Smooth muscle cell (in vitro differentiated cells): ENCODE results near the gene LLCFC1. TPM values are rescaled to one million over a fixed set of nuclear protein-coding genes. Genes with fewer than 3 reads are reported as not detected.

Experiments used
- DNase-seq: peaks from one replicate; lab custom pipeline; 2025; ENCODE audit not compliant: unreplicated experiment; lab: John Stamatoyannopoulos, UW
- H2AFZ ChIP-seq: fragments of 200-600 bp; sonication (generic); 2 replicates; pipeline ENCODE4 v1.6.0; 2016; ENCODE audit warnings: antibody characterized with exemption, low read depth, mild to moderate bottlenecking
- H3F3A ChIP-seq: fragments of 200-600 bp; sonication (generic); 2 replicates; pipeline ENCODE4 v1.6.0; 2017; ENCODE audit warnings: antibody characterized with exemption, low read depth
- H3K27ac ChIP-seq: fragments of 200-600 bp; sonication (generic); 2 replicates; pipeline ENCODE4 v1.5.1; 2016; ENCODE audit warnings: low read depth, mild to moderate bottlenecking
- H3K27me3 ChIP-seq: fragments of 200-600 bp; sonication (generic); 2 replicates; pipeline ENCODE4 v1.6.1; 2016; ENCODE audit warnings: low read depth, mild to moderate bottlenecking
- H3K36me3 ChIP-seq: fragments of 200-600 bp; sonication (generic); 2 replicates; pipeline ENCODE4 v1.5.1; 2016; ENCODE audit warnings: low read depth
- H3K4me1 ChIP-seq: fragments of 200-600 bp; sonication (generic); 2 replicates; pipeline ENCODE4 v1.5.1; 2016; ENCODE audit warnings: low read depth
- H3K4me2 ChIP-seq: fragments of 200-600 bp; sonication (generic); 2 replicates; pipeline ENCODE4 v1.6.0; 2016; ENCODE audit warnings: mild to moderate bottlenecking
- H3K4me3 ChIP-seq: fragments of 200-600 bp; sonication (generic); 2 replicates; pipeline ENCODE4 v1.5.1; 2016; ENCODE audit warnings: mild to moderate bottlenecking
- H3K79me2 ChIP-seq: fragments of 200-600 bp; sonication (generic); 2 replicates; pipeline ENCODE4 v1.6.0; 2016; ENCODE audit warnings: low read depth, mild to moderate bottlenecking
- H3K9ac ChIP-seq: fragments of 200-600 bp; sonication (generic); 2 replicates; pipeline ENCODE4 v1.6.0; 2016; ENCODE audit warnings: low read depth
- H3K9me3 ChIP-seq: fragments of 200-600 bp; sonication (generic); replicated peaks from 2 replicates; pipeline ENCODE4 v1.5.1; 2016; ENCODE audit warnings: low read depth
- H4K20me1 ChIP-seq: fragments of 200-600 bp; sonication (generic); 2 replicates; pipeline ENCODE4 v1.6.0; 2016; ENCODE audit warnings: low read depth
- CTCF ChIP-seq: fragments of 200-600 bp; sonication (generic); IDR thresholded peaks from 2 replicates; pipeline ENCODE4 v1.5.1; 2017; ENCODE audit warnings: borderline replicate concordance, mild to moderate bottlenecking, antibody characterized with exemption; ENCODE audit not compliant: insufficient read depth, poor library complexity, severe bottlenecking
- WGBS: methylation state at CpG from one replicate; pipeline ENCODE4 v1.1.7; 2016; ENCODE audit warnings: low lambda C conversion rate; 5-methylcytosine and 5-hydroxymethylcytosine counted together
- polyA plus RNA-seq: library from polyadenylated mRNA; unstranded; fragments of >200 nt; fragmentation: Nextera tagmentation; extraction: Ambion mirVana; gene quantifications from 2 replicates; pipeline ENCODE4 v1.2.1, GENCODE V29; 2016
- total RNA-seq: library from RNA; depleted of rRNA; stranded (reverse); fragments of >200 nt; gene quantifications from 2 replicates; pipeline ENCODE4 v1.2.3, GENCODE V29; 2014

The LLCFC1 gene
- total and polyA plus RNA-seq, 2 experiments from 2014 or later, result not detected

- Histone ChIP-seq H3K36me3 (no peaks in the 10 kb centered on the region), H4K20me1 (no peaks in the 10 kb centered on the region), H3K9me3 (no peaks in the 10 kb centered on the region), H3F3A (no peaks in the 10 kb centered on the region), H3K4me3 (no peak overlapping the region), H2AFZ (no peak overlapping the region), H3K4me2 (no peak overlapping the region), H3K27me3 (peaks cover 10% of the 10 kb centered on the region), H3K79me2 (no peaks in the 10 kb centered on the region), H3K4me1 (no peaks in the 10 kb centered on the region), H3K9ac (no peak overlapping the region), H3K27ac (no peak overlapping the region)
- TF ChIP-seq CTCF, result no peak
- 89% methylated on average over 3 of the region's 3 CpGs for WGBS
- no peak for DNase-seq
Measured at GRCh38 chr7:142919656-142920055, 19.6 kb upstream of the LLCFC1 start.

GRCh38 chr7:142923391-142923790, 15.9 kb upstream of the LLCFC1 start:
- Histone ChIP-seq H3K36me3 (no peaks in the 10 kb centered on the region), H3K4me3 (no peak overlapping the region), H3K79me2 (no peaks in the 10 kb centered on the region), H3K27ac (no peak overlapping the region), H3K4me1 (no peaks in the 10 kb centered on the region), H4K20me1 (no peaks in the 10 kb centered on the region), H3K4me2 (no peak overlapping the region), H2AFZ (no peak overlapping the region), H3K27me3 (peaks cover 3% of the 10 kb centered on the region), H3F3A (no peaks in the 10 kb centered on the region), H3K9me3 (no peaks in the 10 kb centered on the region), H3K9ac (no peak overlapping the region)
- 48% methylated on average over 2 of the region's 2 CpGs for WGBS
- no peak for TF ChIP-seq CTCF
- DNase-seq, result no peak

- no peak for DNase-seq
- Histone ChIP-seq H3K4me2 (no peak overlapping the region), H3K27ac (no peak overlapping the region), H3K79me2 (no peaks in the 10 kb centered on the region), H3K9ac (no peak overlapping the region), H3K4me1 (no peaks in the 10 kb centered on the region), H3K27me3 (peaks cover 3% of the 10 kb centered on the region), H3K9me3 (no peaks in the 10 kb centered on the region), H2AFZ (no peak overlapping the region), H3K36me3 (no peaks in the 10 kb centered on the region), H3K4me3 (no peak overlapping the region), H3F3A (no peaks in the 10 kb centered on the region), H4K20me1 (no peaks in the 10 kb centered on the region)
- TF ChIP-seq CTCF, result no peak
- WGBS, result 70% methylated on average over 12 of the region's 12 CpGs
Measured at GRCh38 chr7:142925413-142925812, 13.9 kb upstream of the LLCFC1 start.

- no peak overlapping the region for H3K27ac ChIP-seq
- H3K4me2 ChIP-seq, result no peak overlapping the region
- H3K27me3 ChIP-seq, result peaks cover 3% of the 10 kb centered on the region
- H3K36me3 ChIP-seq, result no peaks in the 10 kb centered on the region
- H2AFZ ChIP-seq, result no peak overlapping the region
- H3K4me1 ChIP-seq, result no peaks in the 10 kb centered on the region
- H3K9me3 ChIP-seq, result no peaks in the 10 kb centered on the region
- whole genome bisulfite sequencing, result 85% methylated on average over 7 of the region's 7 CpGs
- H4K20me1 ChIP-seq, result no peaks in the 10 kb centered on the region
- H3K79me2 ChIP-seq, result no peaks in the 10 kb centered on the region
- H3K9ac ChIP-seq, result no peak overlapping the region
- H3F3A ChIP-seq, result no peaks in the 10 kb centered on the region
- no peak for DNase-seq
- H3K4me3 ChIP-seq, result no peak overlapping the region
- no peak for TF ChIP-seq CTCF
Measured at GRCh38 chr7:142927085-142927745, 12.1 kb upstream of the LLCFC1 start.
